ENCODE measurements around the gene BARHL1.
"Not testable (repeated sequence)": the region's sequence is repeated elsewhere in the genome, so short reads cannot be mapped to it uniquely, and the experiment has no call there.

The BARHL1 gene

GRCh38 chr9:132557159-132557558, 25.2 kb upstream of the BARHL1 start:
- DNase-seq = no peak

GRCh38 chr9:132559711-132560110, 22.7 kb upstream of the BARHL1 start:
- DNase-seq = no peak

GRCh38 chr9:132560616-132561202, 21.7 kb upstream of the BARHL1 start:
- no peak for DNase-seq

GRCh38 chr9:132562306-132562573, 20.2 kb upstream of the BARHL1 start:
- DNase-seq = no peak

GRCh38 chr9:132564526-132564925, 17.9 kb upstream of the BARHL1 start:
- no peak for DNase-seq

- not testable (repeated sequence) for DNase-seq
Observed at GRCh38 chr9:132568787-132569186, 13.6 kb upstream of the BARHL1 start.

GRCh38 chr9:132571806-132572600, 10.4 kb upstream of the BARHL1 start:
- DNase-seq = no peak

GRCh38 chr9:132572921-132573320, 9.5 kb upstream of the BARHL1 start:
- DNase-seq = no peak

- DNase-seq = no peak
Observed at GRCh38 chr9:132575005-132575609, 7.3 kb upstream of the BARHL1 start.

- no peak for DNase-seq
Observed at GRCh38 chr9:132575811-132576210, 6.6 kb upstream of the BARHL1 start.

- no peak for DNase-seq
Observed at GRCh38 chr9:132577119-132577518, 5.3 kb upstream of the BARHL1 start.

GRCh38 chr9:132578367-132578932, 4.0 kb upstream of the BARHL1 start:
- no peak for DNase-seq

GRCh38 chr9:132579427-132579798, 3.0 kb upstream of the BARHL1 start:
- no peak for DNase-seq

GRCh38 chr9:132582786-132583583, 579 bp downstream of the BARHL1 start:
- no peak for DNase-seq

GRCh38 chr9:132583584-132584304, 1.3 kb downstream of the BARHL1 start:
- DNase-seq = no peak

GRCh38 chr9:132584601-132585560, 2.5 kb downstream of the BARHL1 start:
- DNase-seq = no peak

- no peak for DNase-seq
Observed at GRCh38 chr9:132585954-132586829, 3.8 kb downstream of the BARHL1 start.

GRCh38 chr9:132586830-132587591, 4.6 kb downstream of the BARHL1 start:
- DNase-seq = no peak

GRCh38 chr9:132587592-132587955, 5.2 kb downstream of the BARHL1 start:
- DNase-seq = no peak

- no peak for DNase-seq
Observed at GRCh38 chr9:132588098-132588497, 5.7 kb downstream of the BARHL1 start.
